MM.1S (cell line): ENCODE data around the gene MOBP.

ENCODE experiments used
- CTCF ChIP-seq: fragments of 300-600 bp; sonication (generic); IDR thresholded peaks from 2 replicates; pipeline ENCODE4 v1.5.1; 2016; ENCODE audit warnings: antibody characterized with exemption, low read length, mixed read lengths
- EZH2 ChIP-seq: fragments of 300-600 bp; sonication (generic); optimal IDR thresholded peaks from 2 replicates; pipeline ENCODE3; 2017; ENCODE audit warnings: low read depth, mild to moderate bottlenecking, antibody characterized with exemption, low read length, mixed read lengths
- EZH2phosphoT487 ChIP-seq: fragments of 300-600 bp; sonication (generic); IDR thresholded peaks from 2 replicates; pipeline ENCODE4 v1.6.1; 2018; ENCODE audit warnings: antibody characterized with exemption, low read length

- TF ChIP-seq CTCF (no peak), EZH2 (no peak), EZH2phosphoT487 (no peak)
Observed at GRCh38 chr3:39473452-39474125, 6.1 kb downstream of the MOBP start.
